Psoas muscle (tissue), 8 donors: ENCODE measurements around the gene DNHD1. TPM values are rescaled to one million over a fixed set of nuclear protein-coding genes. Genes with fewer than 3 reads are reported as not detected.

Experiments
- ATAC-seq, 4 donors: fragments of 200-7000 bp; cut with Tn5 transposase; one replicate each; pipeline ENCODE4 v1.9.1; 2020; ENCODE audit warnings: moderate library complexity in 3 of 4, mild to moderate bottlenecking in 2 of 4
- DNase-seq, 2 donors: peaks; one replicate each; pipeline ENCODE4 v3.0.0-alpha.2; 2020
- H3K27ac ChIP-seq: fragments of 200-600 bp; one replicate; pipeline ENCODE4 v1.8.0; 2022
- H3K27me3 ChIP-seq, 3 donors: fragments of 200-600 bp in 1 of 3; one replicate each; pipeline versions ENCODE4 v1.6.1 to v1.8.0; 2013 to 2022; ENCODE audit warnings: low read length in 2 of 3, mild to moderate bottlenecking in 2 of 3, moderate library complexity in 1 of 3; ENCODE audit not compliant: insufficient read depth in 3 of 3
- H3K36me3 ChIP-seq, 2 donors: fragments of 200-600 bp in 1 of 2; one replicate each; pipeline versions ENCODE4 v1.6.1 to v1.8.0; 2013 to 2022; ENCODE audit warnings: low read depth in 1 of 2, mild to moderate bottlenecking in 1 of 2, moderate library complexity in 1 of 2; ENCODE audit not compliant: insufficient read depth in 1 of 2
- H3K4me1 ChIP-seq: fragments of 200-600 bp; one replicate; pipeline ENCODE4 v1.8.0; 2022
- H3K4me3 ChIP-seq: fragments of 200-600 bp; one replicate; pipeline ENCODE4 v1.8.0; 2022; ENCODE audit warnings: mild to moderate bottlenecking
- H3K9me3 ChIP-seq: fragments of 200-600 bp; one replicate; pipeline ENCODE4 v1.8.0; 2022
- WGBS, 3 donors: extraction: QIAGEN DNeasy Blood & Tissue Kit; methylation state at CpG; one replicate each; pipeline versions ENCODE4 v1.1.6 to v1.1.7; 2013; 5-methylcytosine and 5-hydroxymethylcytosine counted together
- intact Hi-C, 2 donors: fragments of 100-400 bp; cut with DNase I; formaldehyde crosslinking; loops; one replicate each; pipeline versions ENCODE4 v1.11.0 to v1.14.2; 2022
- polyA plus RNA-seq, 3 donors: library from polyadenylated mRNA; stranded (reverse); fragments of 200-250 nt; gene quantifications; one replicate each; pipeline ENCODE4 v1.2.3, GENCODE V29; 2013
- total RNA-seq, 4 donors: library from RNA; stranded (reverse); fragmentation: NEBNext Ultra II Directional in 2 of 4; extraction: Animal tissue kit (Norgen Biotek cat#: 25700) in 2 of 4; gene quantifications; one replicate each; pipeline versions ENCODE4 v1.2.1 to v1.2.4, GENCODE V29; 2021 to 2023
- TF ChIP-seq, protein P1 (sequence below): fragments of 200-600 bp; IDR thresholded peaks from one replicate; pipeline ENCODE4 v1.8.0; 2022; ENCODE audit warnings: antibody characterized with exemption
- donor health status: healthy with polysubstance abuse.
- donor health status: DM: no; HTN: no; CAD: no; lungs with moderate emphysema.
- donor health status: Bipolar disorder and iron deficiency.
- donor health status: healthy.
- donor health status: DM: yes; HTN: yes; CAD: no.
- donor health status: DM: no; HTN: no; CAD: no.
- donor health status: DM: no; HTN: no; CAD: no.
- donor health status: DM: yes; HTN: yes; CAD: no.

DNHD1 gene
- total and polyA plus RNA-seq, 7 donors = 2.0 to 9.0 (median 3.4) TPM

DNA sequence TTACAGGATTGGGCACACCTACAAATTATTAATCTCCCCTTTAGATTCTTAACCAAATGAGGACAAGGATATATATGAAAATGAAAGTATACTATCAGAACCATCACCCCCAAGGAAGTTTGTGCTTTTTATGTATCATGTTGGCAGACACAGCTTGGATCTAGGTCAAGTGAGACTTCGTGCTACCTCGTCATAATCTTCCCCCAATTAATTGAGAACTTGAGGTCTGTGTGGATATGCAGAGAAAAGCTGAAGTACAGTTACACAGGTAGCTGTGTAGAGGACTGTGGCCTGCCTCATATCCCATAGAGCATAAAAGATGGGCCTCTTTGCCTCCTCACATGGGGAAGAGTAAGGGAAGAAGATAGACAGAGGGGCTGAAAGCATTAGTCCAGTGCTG lies 45.6 kb downstream of the DNHD1 start:
- 58 to 85% (median 69%) methylated on average over 2 of the region's 2 CpGs for WGBS, 3 donors
- TF ChIP-seq, protein P1, sequence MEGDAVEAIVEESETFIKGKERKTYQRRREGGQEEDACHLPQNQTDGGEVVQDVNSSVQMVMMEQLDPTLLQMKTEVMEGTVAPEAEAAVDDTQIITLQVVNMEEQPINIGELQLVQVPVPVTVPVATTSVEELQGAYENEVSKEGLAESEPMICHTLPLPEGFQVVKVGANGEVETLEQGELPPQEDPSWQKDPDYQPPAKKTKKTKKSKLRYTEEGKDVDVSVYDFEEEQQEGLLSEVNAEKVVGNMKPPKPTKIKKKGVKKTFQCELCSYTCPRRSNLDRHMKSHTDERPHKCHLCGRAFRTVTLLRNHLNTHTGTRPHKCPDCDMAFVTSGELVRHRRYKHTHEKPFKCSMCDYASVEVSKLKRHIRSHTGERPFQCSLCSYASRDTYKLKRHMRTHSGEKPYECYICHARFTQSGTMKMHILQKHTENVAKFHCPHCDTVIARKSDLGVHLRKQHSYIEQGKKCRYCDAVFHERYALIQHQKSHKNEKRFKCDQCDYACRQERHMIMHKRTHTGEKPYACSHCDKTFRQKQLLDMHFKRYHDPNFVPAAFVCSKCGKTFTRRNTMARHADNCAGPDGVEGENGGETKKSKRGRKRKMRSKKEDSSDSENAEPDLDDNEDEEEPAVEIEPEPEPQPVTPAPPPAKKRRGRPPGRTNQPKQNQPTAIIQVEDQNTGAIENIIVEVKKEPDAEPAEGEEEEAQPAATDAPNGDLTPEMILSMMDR = no peak
- DNase-seq (no peak), ATAC-seq (no peak)
- intact Hi-C loops = no loop called here
- no peak overlapping the region for H3K4me3 ChIP-seq
- H3K27me3 ChIP-seq = no peaks in the 10 kb centered on the region
- peaks cover 14% of the 10 kb centered on the region for H3K4me1 ChIP-seq
- H3K36me3 ChIP-seq = peaks cover 2 to 15% of the 10 kb centered on the region in 2 donors
- H3K9me3 ChIP-seq = no peaks in the 10 kb centered on the region
- no peak overlapping the region for H3K27ac ChIP-seq

DNA sequence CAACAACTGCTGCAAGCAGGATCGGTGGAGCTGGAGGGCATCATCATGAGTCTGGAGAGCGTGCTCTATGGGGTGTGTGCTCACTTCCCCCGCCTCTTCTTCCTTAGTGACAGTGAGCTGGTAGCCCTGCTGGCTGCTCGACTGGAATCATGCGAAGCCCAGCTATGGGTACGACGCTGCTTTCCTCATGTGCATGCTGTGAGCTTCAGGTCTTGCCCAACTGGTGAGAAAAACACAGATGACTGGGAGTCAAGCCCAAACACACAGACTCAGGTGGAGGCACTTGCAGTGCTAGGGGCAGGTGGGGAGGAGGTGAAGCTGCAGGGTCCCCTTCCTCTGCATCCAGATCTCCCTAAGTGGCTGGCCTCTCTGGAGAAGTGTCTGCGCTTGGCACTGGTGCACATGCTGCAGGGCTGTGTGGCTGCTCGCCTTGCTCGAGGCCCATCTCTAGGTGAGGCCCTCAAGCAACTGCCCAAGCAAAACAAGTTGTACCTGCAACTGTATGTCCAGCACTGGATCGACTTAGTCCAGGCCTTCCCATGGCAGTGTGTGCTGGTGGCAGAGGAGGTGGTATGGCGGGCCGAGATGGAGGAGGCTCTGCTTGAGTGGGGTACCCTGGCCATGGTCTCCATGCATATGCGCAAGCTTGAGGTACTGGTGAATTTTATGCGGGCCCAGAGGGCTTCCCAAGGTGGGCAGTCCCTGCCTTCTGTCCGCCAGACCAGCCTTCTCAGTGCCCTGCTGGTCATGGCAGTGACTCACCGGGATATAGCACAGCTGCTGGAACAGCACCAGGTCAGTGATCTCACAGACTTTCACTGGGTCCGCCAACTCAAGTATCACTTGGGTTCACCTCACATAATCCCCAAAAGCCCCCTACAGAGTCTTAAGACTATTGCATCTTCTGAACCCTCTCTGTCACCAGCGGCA lies 48.1 kb downstream of the DNHD1 start:
- peak; percentile 62 to 81 (median 72) for ATAC-seq
- 89 to 95% (median 91%) methylated on average over 19 of the region's 19 CpGs for WGBS, 3 donors
- TF ChIP-seq, protein P1 = no peak
- Histone ChIP-seq H3K4me3 (no peak overlapping the region), H3K4me1 (peaks cover 14% of the 10 kb centered on the region), H3K9me3 (no peaks in the 10 kb centered on the region), H3K27ac (peak overlapping the region; percentile 81), H3K27me3 (no peaks in the 10 kb centered on the region), H3K36me3 (peaks cover 2 to 15% of the 10 kb centered on the region in 2 donors)
- no peak for DNase-seq
- intact Hi-C loops = no loop called here

DNA sequence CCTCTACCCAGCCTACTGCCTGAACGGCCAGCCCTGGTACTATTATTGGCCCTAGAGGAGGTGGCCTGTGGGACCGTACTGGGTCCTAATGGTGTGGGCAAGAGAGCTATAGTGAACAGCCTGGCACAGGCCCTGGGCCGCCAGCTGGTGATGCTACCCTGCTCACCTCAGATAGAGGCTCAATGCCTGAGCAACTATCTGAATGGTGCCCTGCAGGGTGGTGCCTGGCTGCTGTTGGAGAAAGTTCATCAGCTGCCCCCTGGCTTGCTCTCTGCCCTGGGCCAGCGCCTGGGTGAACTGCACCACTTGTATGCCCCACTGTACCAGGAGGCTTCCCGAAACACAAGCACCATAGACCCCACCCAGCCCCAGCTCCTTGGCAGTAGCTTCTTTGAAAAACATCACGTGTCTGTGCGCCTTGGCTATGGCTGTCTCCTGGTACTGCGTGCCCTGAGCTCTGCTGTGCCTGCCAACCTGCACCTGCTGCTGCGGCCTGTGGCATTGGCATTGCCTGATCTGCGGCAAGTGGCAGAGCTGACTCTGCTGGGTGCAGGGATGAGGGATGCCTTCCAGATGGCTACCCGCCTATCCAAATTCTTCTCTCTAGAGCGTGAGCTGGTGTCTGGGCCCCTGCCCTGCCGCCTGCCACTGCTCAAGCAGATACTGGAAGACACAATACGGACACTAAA lies 49.0 kb downstream of the DNHD1 start:
- peaks cover 14% of the 10 kb centered on the region for H3K4me1 ChIP-seq
- intact Hi-C loops = loop anchor here in 1 of 2 donors (1.0 kb wide), 1 partner anchor 57 kb away; the partner anchor contains the start of genes ILK and RRP8
- WGBS, 3 donors = 23 to 45% (median 31%) methylated on average over 14 of the region's 14 CpGs
- ATAC-seq (peak; percentile 95 to 99 (median 97)), DNase-seq (peak; percentile 68 to 89)
- TF ChIP-seq, protein P1 = no peak
- no peaks in the 10 kb centered on the region for H3K27me3 ChIP-seq
- H3K36me3 ChIP-seq = peaks cover 2 to 15% of the 10 kb centered on the region in 2 donors
- no peak overlapping the region for H3K4me3 ChIP-seq
- H3K27ac ChIP-seq = peak overlapping the region; percentile 81
- no peaks in the 10 kb centered on the region for H3K9me3 ChIP-seq

DNA sequence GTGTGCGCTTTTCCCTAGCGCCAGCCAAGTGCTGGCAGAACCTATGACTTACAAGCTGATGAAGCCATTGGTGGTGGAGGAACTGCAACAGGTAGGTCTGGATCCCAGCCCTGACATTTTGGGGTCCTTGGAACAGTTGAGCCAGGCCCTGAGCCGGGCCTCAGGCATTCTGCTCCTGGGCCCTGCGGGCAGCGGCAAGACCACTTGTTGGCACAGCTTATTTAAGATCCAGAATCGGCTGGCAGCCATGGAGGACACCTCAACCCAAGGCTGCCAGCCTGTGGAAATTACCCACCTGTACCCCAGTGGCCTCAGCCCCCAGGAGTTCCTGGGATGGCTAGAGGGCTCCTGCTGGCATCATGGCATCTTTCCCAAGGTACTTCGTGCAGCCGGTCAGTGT lies 49.7 kb downstream of the DNHD1 start:
- TF ChIP-seq, protein P1 = no peak
- WGBS, 3 donors = 75 to 85% (median 81%) methylated on average over 8 of the region's 8 CpGs
- Histone ChIP-seq H3K4me1 (peaks cover 14% of the 10 kb centered on the region), H3K9me3 (no peaks in the 10 kb centered on the region), H3K4me3 (no peak overlapping the region), H3K36me3 (peaks cover 2 to 15% of the 10 kb centered on the region in 2 donors), H3K27me3 (no peaks in the 10 kb centered on the region), H3K27ac (peak overlapping the region; percentile 81)
- ATAC-seq (no peak), DNase-seq (no peak)
- intact Hi-C loops = loop anchor here in 1 of 2 donors (1.0 kb wide), 1 partner anchor 57 kb away; the partner anchor contains the start of genes ILK and RRP8
